ENCODE measurements around the gene NRG4. TPM values are rescaled to one million over a fixed set of nuclear protein-coding genes. Genes with fewer than 3 reads are reported as not detected.

The NRG4 gene
- total and polyA plus RNA-seq, 9 of the 15 experiments (the other 6 are each of a cell fraction or from before 2014, with no cell fraction given): 0.33 to 2.5 (median 0.76) TPM

- TF ChIP-seq, protein P1, sequence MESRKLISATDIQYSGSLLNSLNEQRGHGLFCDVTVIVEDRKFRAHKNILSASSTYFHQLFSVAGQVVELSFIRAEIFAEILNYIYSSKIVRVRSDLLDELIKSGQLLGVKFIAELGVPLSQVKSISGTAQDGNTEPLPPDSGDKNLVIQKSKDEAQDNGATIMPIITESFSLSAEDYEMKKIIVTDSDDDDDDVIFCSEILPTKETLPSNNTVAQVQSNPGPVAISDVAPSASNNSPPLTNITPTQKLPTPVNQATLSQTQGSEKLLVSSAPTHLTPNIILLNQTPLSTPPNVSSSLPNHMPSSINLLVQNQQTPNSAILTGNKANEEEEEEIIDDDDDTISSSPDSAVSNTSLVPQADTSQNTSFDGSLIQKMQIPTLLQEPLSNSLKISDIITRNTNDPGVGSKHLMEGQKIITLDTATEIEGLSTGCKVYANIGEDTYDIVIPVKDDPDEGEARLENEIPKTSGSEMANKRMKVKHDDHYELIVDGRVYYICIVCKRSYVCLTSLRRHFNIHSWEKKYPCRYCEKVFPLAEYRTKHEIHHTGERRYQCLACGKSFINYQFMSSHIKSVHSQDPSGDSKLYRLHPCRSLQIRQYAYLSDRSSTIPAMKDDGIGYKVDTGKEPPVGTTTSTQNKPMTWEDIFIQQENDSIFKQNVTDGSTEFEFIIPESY (CRISPR knock-in tag; IDR thresholded peaks at IDR 0.05): no peak
- TF ChIP-seq, protein P2, sequence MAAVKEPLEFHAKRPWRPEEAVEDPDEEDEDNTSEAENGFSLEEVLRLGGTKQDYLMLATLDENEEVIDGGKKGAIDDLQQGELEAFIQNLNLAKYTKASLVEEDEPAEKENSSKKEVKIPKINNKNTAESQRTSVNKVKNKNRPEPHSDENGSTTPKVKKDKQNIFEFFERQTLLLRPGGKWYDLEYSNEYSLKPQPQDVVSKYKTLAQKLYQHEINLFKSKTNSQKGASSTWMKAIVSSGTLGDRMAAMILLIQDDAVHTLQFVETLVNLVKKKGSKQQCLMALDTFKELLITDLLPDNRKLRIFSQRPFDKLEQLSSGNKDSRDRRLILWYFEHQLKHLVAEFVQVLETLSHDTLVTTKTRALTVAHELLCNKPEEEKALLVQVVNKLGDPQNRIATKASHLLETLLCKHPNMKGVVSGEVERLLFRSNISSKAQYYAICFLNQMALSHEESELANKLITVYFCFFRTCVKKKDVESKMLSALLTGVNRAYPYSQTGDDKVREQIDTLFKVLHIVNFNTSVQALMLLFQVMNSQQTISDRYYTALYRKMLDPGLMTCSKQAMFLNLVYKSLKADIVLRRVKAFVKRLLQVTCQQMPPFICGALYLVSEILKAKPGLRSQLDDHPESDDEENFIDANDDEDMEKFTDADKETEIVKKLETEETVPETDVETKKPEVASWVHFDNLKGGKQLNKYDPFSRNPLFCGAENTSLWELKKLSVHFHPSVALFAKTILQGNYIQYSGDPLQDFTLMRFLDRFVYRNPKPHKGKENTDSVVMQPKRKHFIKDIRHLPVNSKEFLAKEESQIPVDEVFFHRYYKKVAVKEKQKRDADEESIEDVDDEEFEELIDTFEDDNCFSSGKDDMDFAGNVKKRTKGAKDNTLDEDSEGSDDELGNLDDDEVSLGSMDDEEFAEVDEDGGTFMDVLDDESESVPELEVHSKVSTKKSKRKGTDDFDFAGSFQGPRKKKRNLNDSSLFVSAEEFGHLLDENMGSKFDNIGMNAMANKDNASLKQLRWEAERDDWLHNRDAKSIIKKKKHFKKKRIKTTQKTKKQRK (IDR thresholded peaks at IDR 0.05; ENCODE audit: borderline replicate concordance, low read depth, low read length): no peak
- no peak for TF ChIP-seq STAG1 (CRISPR knock-in tag; IDR thresholded peaks at IDR 0.05; ENCODE audit: borderline replicate concordance)
- TF ChIP-seq PRMT5 (CRISPR knock-in tag; IDR thresholded peaks at IDR 0.05): no peak
- TF ChIP-seq LEF1 (IDR thresholded peaks at IDR 0.05): no peak
- TF ChIP-seq CCAR2 (IDR thresholded peaks at IDR 0.05; ENCODE audit: low read depth, low read length): no peak
- no peak for TF ChIP-seq PHTF2 (CRISPR knock-in tag; IDR thresholded peaks at IDR 0.05)
- TF ChIP-seq NCOR1 (IDR thresholded peaks at IDR 0.05): 0 out of 2 replicates have a peak, but pooled peaks have one; percentile 21
- TF ChIP-seq MBD1 (CRISPR knock-in tag; IDR thresholded peaks at IDR 0.05): no peak
- TF ChIP-seq RB1 (IDR thresholded peaks at IDR 0.05; ENCODE audit: low read depth): peak; percentile 94
- TF ChIP-seq, protein P3, sequence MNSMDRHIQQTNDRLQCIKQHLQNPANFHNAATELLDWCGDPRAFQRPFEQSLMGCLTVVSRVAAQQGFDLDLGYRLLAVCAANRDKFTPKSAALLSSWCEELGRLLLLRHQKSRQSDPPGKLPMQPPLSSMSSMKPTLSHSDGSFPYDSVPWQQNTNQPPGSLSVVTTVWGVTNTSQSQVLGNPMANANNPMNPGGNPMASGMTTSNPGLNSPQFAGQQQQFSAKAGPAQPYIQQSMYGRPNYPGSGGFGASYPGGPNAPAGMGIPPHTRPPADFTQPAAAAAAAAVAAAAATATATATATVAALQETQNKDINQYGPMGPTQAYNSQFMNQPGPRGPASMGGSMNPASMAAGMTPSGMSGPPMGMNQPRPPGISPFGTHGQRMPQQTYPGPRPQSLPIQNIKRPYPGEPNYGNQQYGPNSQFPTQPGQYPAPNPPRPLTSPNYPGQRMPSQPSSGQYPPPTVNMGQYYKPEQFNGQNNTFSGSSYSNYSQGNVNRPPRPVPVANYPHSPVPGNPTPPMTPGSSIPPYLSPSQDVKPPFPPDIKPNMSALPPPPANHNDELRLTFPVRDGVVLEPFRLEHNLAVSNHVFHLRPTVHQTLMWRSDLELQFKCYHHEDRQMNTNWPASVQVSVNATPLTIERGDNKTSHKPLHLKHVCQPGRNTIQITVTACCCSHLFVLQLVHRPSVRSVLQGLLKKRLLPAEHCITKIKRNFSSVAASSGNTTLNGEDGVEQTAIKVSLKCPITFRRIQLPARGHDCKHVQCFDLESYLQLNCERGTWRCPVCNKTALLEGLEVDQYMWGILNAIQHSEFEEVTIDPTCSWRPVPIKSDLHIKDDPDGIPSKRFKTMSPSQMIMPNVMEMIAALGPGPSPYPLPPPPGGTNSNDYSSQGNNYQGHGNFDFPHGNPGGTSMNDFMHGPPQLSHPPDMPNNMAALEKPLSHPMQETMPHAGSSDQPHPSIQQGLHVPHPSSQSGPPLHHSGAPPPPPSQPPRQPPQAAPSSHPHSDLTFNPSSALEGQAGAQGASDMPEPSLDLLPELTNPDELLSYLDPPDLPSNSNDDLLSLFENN (IDR thresholded peaks at IDR 0.05; ENCODE audit: low read depth in 2 of 2, low read length in 2 of 2): peak in 1 of 2 experiments; percentile 58; a peak in 1 of 4 replicates
- TF ChIP-seq ZNF134 (CRISPR knock-in tag; conservative IDR thresholded peaks at IDR 0.05): no peak
- no peak for TF ChIP-seq ETV6 (IDR thresholded peaks at IDR 0.05; ENCODE audit: borderline replicate concordance in 1 of 2, low read depth in 2 of 2, low read length in 1 of 2)
- TF ChIP-seq ETV6 (CRISPR knock-in tag; IDR thresholded peaks at IDR 0.05; ENCODE audit: borderline replicate concordance): no peak
- TF ChIP-seq KDM2B (CRISPR knock-in tag; IDR thresholded peaks at IDR 0.05): peak; percentile 65; the same call in 1 of the 2 replicates
- TF ChIP-seq HNRNPK (IDR thresholded peaks at IDR 0.05; ENCODE audit: low read depth, low read length, poor library complexity, severe bottlenecking): no peak
These were observed 108.6 kb downstream of the NRG4 start, which contains the start of gene FBXO22 (continued) for GRCh38 chr15:75903331-75904239.
